Natural killer cell (primary cell): ENCODE measurements around the gene CTNNA2. TPM values are rescaled to one million over a fixed set of nuclear protein-coding genes. Genes with fewer than 3 reads are reported as not detected.

Source experiments
- ATAC-seq, 3 donors: fragments of 150-1000 bp in 2 of 3; fragments of 200-7000 bp in 1 of 3; cut with Tn5 transposase; 1 replicate in 1 of 3; 2 replicates in 2 of 3; pipeline ENCODE4 v1.10.0; 2021; ENCODE audit warnings: mild to moderate bottlenecking in 2 of 3, moderate library complexity in 2 of 3
- DNase-seq, 2 donors: peaks; one replicate each; pipeline versions ENCODE4 v3.0.0 to v3.0.0-alpha.2; 2013 to 2021; ENCODE audit warnings: mixed read lengths in 1 of 2
- H3K27ac ChIP-seq: one replicate; pipeline ENCODE4 v1.5.1; 2013; ENCODE audit warnings: mild to moderate bottlenecking, low read length
- H3K27me3 ChIP-seq: one replicate; pipeline ENCODE4 v1.6.1; 2013; ENCODE audit warnings: low read length; ENCODE audit not compliant: control insufficient read depth, insufficient read depth
- H3K36me3 ChIP-seq: one replicate; pipeline ENCODE4 v1.6.1; 2013; ENCODE audit warnings: low read length; ENCODE audit not compliant: control insufficient read depth, insufficient read depth
- H3K4me1 ChIP-seq: one replicate; pipeline ENCODE4 v1.6.1; 2013; ENCODE audit warnings: low read length; ENCODE audit not compliant: control insufficient read depth, insufficient read depth
- H3K4me3 ChIP-seq: one replicate; pipeline ENCODE4 v1.5.1; 2013; ENCODE audit warnings: low read length
- H3K9me3 ChIP-seq: one replicate; pipeline ENCODE4 v1.6.1; 2013; ENCODE audit warnings: low read length; ENCODE audit not compliant: control insufficient read depth, insufficient read depth
- H3K27ac Mint-ChIP-seq, 2 donors: one replicate each; pipeline ENCODE4 v1.8.0; 2022; ENCODE audit warnings: mild to moderate bottlenecking in 2 of 2, mixed read lengths in 2 of 2, moderate library complexity in 1 of 2
- H3K27me3 Mint-ChIP-seq, 2 donors: one replicate each; pipeline ENCODE4 v1.8.0; 2022; ENCODE audit warnings: low read depth in 2 of 2, mixed read lengths in 2 of 2
- H3K36me3 Mint-ChIP-seq: one replicate; pipeline ENCODE4 v1.8.0; 2022; ENCODE audit warnings: mixed read lengths
- H3K4me1 Mint-ChIP-seq, 2 donors: one replicate each; pipeline ENCODE4 v1.8.0; 2022; ENCODE audit warnings: mixed read lengths in 2 of 2
- H3K4me3 Mint-ChIP-seq: one replicate; pipeline ENCODE4 v1.8.0; 2022; ENCODE audit warnings: mild to moderate bottlenecking, moderate library complexity, mixed read lengths
- H3K9me3 Mint-ChIP-seq, 2 donors: one replicate each; pipeline ENCODE4 v1.8.0; 2022; ENCODE audit warnings: mixed read lengths in 2 of 2
- WGBS: methylation state at CpG from one replicate; pipeline ENCODE4 v1.1.7; 2013; ENCODE audit warnings: missing lambda C conversion rate; ENCODE audit not compliant: insufficient coverage; 5-methylcytosine and 5-hydroxymethylcytosine counted together
- intact Hi-C: fragments of 100-400 bp; cut with micrococcal nuclease; formaldehyde crosslinking; loops from one replicate; pipeline ENCODE4 v1.14.2; 2022
- total RNA-seq, 4 donors: library from RNA; stranded (reverse); fragments of 120-200 nt in 1 of 4; gene quantifications; one replicate each; pipeline versions ENCODE4 v1.2.3 to v1.2.4, GENCODE V29; 2013 to 2022
- TF ChIP-seq, protein P1 (sequence below): fragments of 200-600 bp; IDR thresholded peaks from one replicate; pipeline ENCODE4 v1.8.0; 2022; ENCODE audit warnings: antibody characterized with exemption

CTNNA2 gene
- total RNA-seq, 3 donors from 2014 or later (not counting 1 experiment from before 2014, with no cell fraction given) = not detected

DNA sequence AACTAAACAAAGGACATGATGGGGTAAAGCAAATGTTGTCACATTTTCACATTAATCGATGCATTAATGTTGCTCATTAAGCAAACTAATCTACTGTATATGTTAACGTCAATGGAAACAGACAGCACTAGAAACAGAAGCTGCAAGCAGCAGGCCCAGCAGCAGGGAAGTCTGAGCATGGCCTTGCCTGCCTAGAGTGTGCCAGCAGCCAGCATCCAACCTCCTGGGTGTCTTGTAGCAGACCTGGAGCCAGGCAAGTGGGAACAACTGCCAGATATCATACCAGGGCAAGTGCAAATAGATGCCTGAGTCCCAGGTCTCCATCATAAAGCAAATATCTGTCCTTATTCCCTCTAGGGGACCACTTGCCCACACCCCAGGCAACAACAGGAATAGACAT, 472.7 kb downstream of the CTNNA2 start:
- H3K4me3 ChIP-seq = no peak overlapping the region
- peaks cover 6 to 11% of the 10 kb centered on the region in 2 donors for H3K9me3 Mint-ChIP-seq
- peaks cover 4% of the 10 kb centered on the region for H3K9me3 ChIP-seq
- no peaks in the 10 kb centered on the region for H3K27me3 ChIP-seq
- DNase-seq (no peak), ATAC-seq (no peak)
- H3K36me3 ChIP-seq = no peaks in the 10 kb centered on the region
- no peak overlapping the region for H3K4me3 Mint-ChIP-seq
- no peaks in the 10 kb centered on the region for H3K27me3 Mint-ChIP-seq
- intact Hi-C loops = no loop called here
- no peak overlapping the region for H3K27ac ChIP-seq
- no peaks in the 10 kb centered on the region for H3K4me1 ChIP-seq
- H3K27ac Mint-ChIP-seq = no peak overlapping the region
- no peaks in the 10 kb centered on the region for H3K36me3 Mint-ChIP-seq
- WGBS = 79% methylated on average over 2 of the region's 2 CpGs
- H3K4me1 Mint-ChIP-seq = no peaks in the 10 kb centered on the region
- TF ChIP-seq, protein P1, sequence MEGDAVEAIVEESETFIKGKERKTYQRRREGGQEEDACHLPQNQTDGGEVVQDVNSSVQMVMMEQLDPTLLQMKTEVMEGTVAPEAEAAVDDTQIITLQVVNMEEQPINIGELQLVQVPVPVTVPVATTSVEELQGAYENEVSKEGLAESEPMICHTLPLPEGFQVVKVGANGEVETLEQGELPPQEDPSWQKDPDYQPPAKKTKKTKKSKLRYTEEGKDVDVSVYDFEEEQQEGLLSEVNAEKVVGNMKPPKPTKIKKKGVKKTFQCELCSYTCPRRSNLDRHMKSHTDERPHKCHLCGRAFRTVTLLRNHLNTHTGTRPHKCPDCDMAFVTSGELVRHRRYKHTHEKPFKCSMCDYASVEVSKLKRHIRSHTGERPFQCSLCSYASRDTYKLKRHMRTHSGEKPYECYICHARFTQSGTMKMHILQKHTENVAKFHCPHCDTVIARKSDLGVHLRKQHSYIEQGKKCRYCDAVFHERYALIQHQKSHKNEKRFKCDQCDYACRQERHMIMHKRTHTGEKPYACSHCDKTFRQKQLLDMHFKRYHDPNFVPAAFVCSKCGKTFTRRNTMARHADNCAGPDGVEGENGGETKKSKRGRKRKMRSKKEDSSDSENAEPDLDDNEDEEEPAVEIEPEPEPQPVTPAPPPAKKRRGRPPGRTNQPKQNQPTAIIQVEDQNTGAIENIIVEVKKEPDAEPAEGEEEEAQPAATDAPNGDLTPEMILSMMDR = no peak

DNA sequence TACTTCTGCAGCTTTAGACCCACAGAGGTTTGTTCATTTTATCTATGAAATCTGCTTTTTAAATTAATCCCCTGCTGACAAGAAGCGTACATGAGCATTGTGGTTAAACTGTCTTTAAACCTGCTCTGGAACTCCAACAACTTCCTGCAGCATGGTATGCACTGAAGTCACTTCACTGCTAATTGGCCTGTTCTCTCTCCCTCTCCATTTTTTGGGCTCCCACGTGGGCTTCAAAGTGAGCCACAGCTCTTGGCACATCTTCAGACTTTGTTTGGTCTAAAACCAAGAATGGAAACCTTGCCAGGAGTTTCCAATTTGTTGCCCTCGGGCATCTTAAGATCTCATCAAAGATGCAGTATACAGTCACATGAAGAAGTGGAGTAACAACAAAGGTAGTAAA, 480.3 kb downstream of the CTNNA2 start:
- Histone ChIP-seq H3K27me3 (no peaks in the 10 kb centered on the region), H3K4me3 (no peak overlapping the region), H3K27ac (no peak overlapping the region), H3K4me1 (no peaks in the 10 kb centered on the region), H3K36me3 (no peaks in the 10 kb centered on the region), H3K9me3 (no peaks in the 10 kb centered on the region)
- no peak for DNase-seq
- Mint-ChIP-seq H3K9me3 (peaks cover 3 to 15% of the 10 kb centered on the region in 2 donors), H3K4me1 (no peaks in the 10 kb centered on the region), H3K36me3 (no peaks in the 10 kb centered on the region), H3K27me3 (no peaks in the 10 kb centered on the region), H3K27ac (no peak overlapping the region), H3K4me3 (no peak overlapping the region)
- WGBS = 2% methylated on average over 3 of the region's 3 CpGs
- TF ChIP-seq, protein P1 = no peak
- ATAC-seq = no peak
- intact Hi-C loops = no loop called here

DNA sequence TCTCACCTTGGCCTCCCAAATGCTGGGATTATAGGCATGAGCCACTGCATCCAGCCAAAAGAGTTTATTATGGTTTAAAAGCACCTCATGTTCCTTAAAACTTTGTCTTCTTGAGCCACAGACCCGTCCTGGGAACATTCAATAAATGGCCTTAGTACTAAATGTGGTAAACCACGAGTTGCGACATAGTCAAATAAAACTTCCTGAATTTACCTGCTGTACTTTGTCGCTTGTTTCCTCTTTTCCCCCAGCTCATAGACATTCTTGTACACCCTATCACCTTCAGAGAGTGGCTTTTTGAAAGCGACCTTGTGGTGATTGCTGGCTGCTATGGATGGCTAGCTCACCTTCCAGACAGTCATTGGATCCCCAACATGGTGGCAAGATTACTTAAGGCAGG, 481.3 kb downstream of the CTNNA2 start:
- no peaks in the 10 kb centered on the region for H3K4me1 ChIP-seq

DNA sequence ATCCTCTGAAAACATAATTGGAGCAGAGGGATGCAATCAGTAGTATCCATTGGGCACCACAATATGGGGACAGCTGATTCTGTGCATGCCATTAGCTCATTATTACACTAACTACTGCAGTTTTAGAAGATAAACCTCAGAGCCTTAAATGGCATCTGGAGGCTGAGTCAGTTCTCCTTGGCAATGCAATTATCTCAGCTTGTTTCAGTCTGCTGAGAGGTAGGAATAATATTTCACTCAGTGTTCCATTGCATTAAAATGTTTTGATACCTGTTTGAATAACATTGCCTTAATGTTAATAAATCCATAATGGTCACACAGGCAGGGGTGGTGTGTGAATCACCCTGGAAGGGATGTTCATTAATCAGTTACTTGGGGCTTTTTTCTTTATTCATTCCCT, 482.1 kb downstream of the CTNNA2 start:
- Mint-ChIP-seq H3K36me3 (no peaks in the 10 kb centered on the region), H3K9me3 (peaks cover 7 to 21% of the 10 kb centered on the region in 2 donors), H3K4me3 (no peak overlapping the region)

More for the DNA sequence above, 481.3 kb downstream of the CTNNA2 start:
- H3K36me3 ChIP-seq = no peaks in the 10 kb centered on the region
- H3K4me3 ChIP-seq = no peak overlapping the region
- Mint-ChIP-seq H3K27me3 (no peaks in the 10 kb centered on the region), H3K27ac (no peak overlapping the region), H3K36me3 (no peaks in the 10 kb centered on the region), H3K9me3 (peaks cover 3 to 17% of the 10 kb centered on the region in 2 donors), H3K4me1 (no peaks in the 10 kb centered on the region), H3K4me3 (no peak overlapping the region)
- H3K27ac ChIP-seq = no peak overlapping the region
- intact Hi-C loops = no loop called here
- 7% methylated on average over 5 of the region's 5 CpGs for WGBS
- TF ChIP-seq, protein P1 = no peak
- no peaks in the 10 kb centered on the region for H3K27me3 ChIP-seq
- ATAC-seq (no peak), DNase-seq (no peak)
- H3K9me3 ChIP-seq = no peaks in the 10 kb centered on the region

More for the DNA sequence above, 482.1 kb downstream of the CTNNA2 start:
- DNase-seq (no peak), ATAC-seq (no peak)
- no peak overlapping the region for H3K27ac ChIP-seq
- H3K9me3 ChIP-seq = no peaks in the 10 kb centered on the region
- H3K4me1 ChIP-seq = no peaks in the 10 kb centered on the region
- H3K4me1 Mint-ChIP-seq = no peaks in the 10 kb centered on the region
- intact Hi-C loops = no loop called here
- no peaks in the 10 kb centered on the region for H3K27me3 ChIP-seq
- H3K4me3 ChIP-seq = no peak overlapping the region
- no peak overlapping the region for H3K27ac Mint-ChIP-seq
- H3K27me3 Mint-ChIP-seq = no peaks in the 10 kb centered on the region
- TF ChIP-seq, protein P1 = no peak
- H3K36me3 ChIP-seq = no peaks in the 10 kb centered on the region
